HG03378 (cell line): Measurements from ENCODE around the gene OR10V1.

Source experiments
- ATAC-seq: cut with Tn5 transposase; IDR thresholded peaks from one replicate; pipeline ENCODE4 v1.9.1; 2021; ENCODE audit warnings: mild to moderate bottlenecking, moderate library complexity; ENCODE audit not compliant: unreplicated experiment

Gene OR10V1, protein sequence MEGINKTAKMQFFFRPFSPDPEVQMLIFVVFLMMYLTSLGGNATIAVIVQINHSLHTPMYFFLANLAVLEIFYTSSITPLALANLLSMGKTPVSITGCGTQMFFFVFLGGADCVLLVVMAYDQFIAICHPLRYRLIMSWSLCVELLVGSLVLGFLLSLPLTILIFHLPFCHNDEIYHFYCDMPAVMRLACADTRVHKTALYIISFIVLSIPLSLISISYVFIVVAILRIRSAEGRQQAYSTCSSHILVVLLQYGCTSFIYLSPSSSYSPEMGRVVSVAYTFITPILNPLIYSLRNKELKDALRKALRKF

GRCh38 chr11:59713745-59714144 is at the start of gene OR10V1:
Gene OR10V1, minus strand, starts transcription at chr11:59713845. Its CDS starts 0 bp downstream, at chr11:59713845.
- ATAC-seq, result no peak

DNA sequence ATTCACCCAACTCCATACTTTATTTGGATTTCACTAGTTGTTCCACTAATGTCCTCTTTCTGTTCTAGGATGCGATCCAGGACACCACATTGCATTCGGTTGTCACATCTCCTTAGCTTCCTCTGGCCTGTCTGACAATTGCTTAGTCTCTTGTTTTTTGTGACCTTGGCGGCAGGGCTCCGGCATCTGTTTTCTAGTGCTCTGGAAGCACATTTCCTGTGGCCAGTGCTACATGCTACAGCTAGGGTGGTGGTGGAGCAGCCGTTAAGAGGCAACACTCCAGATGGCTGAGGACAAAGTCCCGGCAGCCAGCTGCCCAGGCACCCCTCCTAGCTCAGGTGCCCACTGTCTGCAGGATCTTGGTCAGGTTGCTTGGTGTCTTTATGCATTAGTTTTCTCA is 48.3 kb upstream of the OR10V1 start:
- ATAC-seq, result no peak

DNA sequence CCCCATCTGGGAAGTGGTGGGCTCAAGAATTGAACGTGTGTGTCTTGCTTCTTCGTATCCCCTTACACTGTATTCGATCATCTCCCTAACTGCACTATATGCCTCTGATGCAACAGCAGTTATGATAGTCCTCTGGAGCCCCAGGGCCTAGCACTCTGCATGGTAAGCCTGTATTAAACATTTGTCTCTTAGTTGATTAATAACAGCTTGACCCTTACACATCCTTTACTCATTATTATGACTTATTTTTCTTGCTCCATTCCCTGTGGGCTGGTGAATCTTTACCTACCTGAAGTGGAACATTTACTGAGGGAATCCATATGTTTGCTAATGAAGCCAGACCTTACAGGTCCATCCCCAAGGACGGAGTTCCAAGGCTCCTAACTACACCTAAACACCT is 47.1 kb upstream of the OR10V1 start:
- no peak for ATAC-seq

DNA sequence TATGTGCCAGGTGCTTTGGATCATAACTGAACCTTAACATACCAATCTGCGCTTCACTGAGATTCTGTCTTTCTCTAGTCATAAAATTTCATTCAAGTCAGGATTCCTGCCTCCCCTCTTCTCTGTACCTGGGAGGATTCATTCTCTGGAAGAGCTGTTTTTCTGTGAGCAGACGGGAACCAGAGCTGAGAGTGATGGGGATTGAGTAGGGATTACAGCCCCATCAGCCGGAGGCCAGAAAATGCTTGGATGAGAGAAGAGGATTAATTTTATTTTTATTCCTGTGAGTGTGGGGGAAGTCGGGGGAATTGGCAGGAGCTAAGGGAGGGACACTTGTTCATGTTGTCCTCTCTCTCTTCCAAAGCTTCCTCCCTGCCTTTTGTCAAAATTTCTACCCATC is 46.3 kb upstream of the OR10V1 start:
- no peak for ATAC-seq

DNA sequence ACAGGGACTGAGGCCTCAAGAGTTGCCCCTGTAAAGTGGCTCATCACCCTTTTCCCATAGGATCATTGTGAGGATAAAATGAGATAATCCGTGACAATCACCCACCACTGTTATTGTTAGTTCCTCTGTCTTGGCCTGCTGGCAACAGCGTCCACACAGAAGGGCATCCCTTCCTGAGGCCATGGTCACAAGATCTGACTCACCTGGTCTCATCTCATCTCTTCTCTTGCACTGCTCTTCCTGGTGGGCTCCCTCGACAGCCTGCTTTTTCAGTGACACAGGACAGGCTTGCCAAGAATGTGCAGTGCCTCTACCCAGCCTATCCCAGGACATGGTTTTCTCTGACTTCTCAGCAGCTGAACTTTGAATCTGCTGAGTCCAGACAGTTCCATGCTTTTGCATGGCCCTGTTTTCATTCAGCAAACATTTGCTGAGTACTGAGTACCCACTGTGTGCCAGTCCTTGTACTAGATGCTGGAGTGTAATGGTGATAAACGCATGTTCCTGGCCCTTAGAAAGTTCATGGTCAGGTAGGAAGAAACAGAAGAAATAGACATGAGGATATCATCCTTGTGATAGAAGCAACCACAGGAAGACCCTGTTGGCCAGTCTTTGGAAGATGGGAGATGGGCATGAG is 44.9 kb upstream of the OR10V1 start:
- ATAC-seq, result no peak

DNA sequence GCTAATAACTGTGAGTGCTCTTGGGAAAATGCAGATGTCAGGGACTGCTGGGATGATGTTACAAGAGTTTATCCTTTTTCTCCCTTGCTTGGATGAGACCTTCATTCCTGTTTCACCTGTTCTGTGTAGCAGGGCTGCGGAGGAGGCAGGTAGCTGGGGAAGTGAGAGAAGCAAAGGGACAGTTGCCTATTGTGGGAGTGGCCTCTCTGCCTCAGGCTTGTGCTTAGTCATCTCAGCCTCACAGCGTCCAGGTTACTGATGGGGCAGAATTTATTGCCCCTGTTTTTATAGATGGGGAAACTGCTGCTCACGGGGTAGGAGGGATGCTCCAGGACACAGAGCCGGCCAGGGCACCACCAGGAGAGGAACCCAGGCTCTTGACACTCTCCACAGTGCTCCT is 43.2 kb upstream of the OR10V1 start:
- peak; percentile 35 for ATAC-seq

GRCh38 chr11:59756558-59756840 is 42.9 kb upstream of the OR10V1 start:
- ATAC-seq, result no peak

DNA sequence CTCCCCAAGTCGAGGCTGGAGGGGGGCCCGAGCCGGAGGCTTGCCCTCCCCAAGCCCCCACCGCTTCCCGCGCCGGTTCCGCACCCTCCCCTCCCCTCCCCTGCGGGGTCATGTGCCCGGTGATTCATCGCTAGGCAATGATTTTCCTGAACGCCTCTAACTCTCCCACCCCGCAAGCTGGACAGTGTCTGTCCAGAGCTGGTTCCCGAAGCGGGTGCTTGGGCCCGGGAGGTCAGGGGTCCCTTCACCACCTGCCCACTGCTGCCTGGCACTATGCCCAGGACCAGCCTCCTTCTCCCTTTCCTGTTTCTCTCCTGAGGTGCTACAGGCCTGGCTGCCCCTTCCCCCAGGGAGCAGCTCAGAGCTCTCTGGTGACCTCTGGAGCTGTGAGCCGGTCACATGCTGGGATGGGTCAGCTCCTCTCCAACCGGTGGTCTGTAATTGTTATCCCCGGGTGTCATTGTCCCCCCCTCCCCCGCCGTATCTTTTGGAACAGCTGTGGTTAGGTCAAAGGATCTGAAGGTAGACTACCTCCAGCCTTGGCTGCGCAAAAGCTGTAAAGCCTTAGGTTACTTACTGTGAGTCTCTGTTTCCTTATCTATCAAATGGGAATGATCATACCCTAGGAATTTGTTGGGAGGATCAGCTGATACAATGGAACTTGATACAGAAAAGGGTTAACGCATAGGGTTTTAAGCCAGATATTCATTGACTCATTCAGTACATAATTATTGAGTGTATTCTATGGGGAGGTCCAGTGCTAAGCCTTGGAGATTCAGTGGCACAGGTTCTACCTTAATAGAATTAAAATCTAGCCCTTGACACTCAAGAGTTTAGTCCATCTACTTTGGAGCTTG is 42.3 kb upstream of the OR10V1 start:
- peak; percentile 11 for ATAC-seq

- ATAC-seq, result peak; percentile 37
These were observed 41.4 kb upstream of the OR10V1 start, which contains the start of gene STX3 for GRCh38 chr11:59754859-59755700. Gene STX3, plus strand, starts transcription at chr11:59755376. Its CDS starts 230 bp downstream, at chr11:59755606.

GRCh38 chr11:59754494-59754858 is 40.8 kb upstream of the OR10V1 start:
- ATAC-seq, result peak; percentile 14

DNA sequence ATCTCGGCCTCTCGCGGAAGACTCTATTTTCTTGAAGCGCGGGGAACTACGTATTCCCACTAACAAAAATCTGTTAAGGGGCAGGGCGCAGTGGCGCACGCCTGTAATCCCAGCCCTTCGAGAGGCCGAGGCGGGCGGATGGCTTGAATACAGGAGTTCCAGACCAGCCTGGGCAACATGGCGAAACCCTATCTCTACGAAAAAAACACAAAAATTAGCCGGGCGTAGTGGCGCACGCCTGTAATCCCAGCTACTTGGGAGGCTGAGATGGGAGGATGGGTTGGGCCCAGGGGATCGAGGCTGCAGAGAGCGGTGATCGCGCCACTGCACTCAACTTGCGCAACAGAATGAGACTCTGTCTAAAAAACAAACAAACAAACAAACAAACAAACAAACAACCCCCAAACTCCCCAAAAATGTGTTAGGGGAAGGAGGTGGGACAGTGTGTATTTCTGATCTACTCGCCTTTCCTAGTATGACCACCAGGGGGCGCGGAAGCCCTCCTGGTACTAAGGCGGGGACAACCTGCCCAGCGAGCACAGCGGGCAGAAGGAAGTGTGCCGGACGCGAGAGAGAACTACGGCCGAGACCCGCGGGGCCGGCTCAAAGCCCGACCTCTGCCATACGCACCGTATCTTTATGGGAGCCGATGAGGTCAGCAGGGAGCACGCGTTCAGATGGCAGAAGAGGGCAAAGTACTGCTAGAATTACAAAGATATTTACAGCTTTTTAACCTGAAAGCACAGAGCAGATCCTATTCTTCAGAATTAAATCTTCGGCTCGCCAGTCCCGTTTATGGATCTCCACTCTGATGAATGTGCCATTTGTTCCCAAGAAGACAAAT is 40.2 kb upstream of the OR10V1 start:
- ATAC-seq, result peak; percentile 71

GRCh38 chr11:59746111-59746510 is 32.5 kb upstream of the OR10V1 start:
- ATAC-seq, result no peak

DNA sequence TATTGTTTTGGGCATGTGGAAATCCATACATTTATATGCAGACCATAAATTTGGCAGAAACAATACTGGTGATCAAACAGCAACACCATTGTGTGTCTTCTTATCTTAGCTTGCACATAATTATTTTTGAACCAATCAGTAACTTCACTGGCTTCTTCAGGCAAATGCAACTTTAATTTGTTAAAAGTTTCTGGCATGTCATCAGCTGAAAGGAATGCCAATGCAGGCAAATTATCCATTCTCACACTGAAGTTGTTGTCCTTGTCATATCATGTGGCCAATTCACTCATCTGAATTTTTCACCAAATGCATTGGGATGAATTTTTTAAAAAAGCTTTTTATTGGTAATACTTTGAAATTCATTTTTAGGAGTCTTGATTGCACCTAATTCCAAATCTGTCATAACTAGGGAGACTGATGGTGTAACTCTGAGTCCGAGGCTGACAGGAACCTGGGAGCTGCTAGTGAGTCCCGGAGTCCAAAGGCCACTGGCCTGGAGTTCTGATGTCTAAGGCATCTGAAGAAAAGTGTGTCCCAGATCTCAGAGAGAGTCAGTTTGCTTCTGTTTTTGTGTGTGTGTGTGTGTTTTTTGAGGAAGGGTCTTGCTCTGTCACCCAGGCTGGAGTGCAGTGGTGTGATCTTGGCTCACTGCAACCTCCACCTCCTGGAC is 17.4 kb upstream of the OR10V1 start:
- no peak for ATAC-seq

- ATAC-seq, result no peak
These were observed 16.2 kb upstream of the OR10V1 start for GRCh38 chr11:59729834-59730233.

- no peak for ATAC-seq
These were observed 15.3 kb upstream of the OR10V1 start for GRCh38 chr11:59728913-59729312.

DNA sequence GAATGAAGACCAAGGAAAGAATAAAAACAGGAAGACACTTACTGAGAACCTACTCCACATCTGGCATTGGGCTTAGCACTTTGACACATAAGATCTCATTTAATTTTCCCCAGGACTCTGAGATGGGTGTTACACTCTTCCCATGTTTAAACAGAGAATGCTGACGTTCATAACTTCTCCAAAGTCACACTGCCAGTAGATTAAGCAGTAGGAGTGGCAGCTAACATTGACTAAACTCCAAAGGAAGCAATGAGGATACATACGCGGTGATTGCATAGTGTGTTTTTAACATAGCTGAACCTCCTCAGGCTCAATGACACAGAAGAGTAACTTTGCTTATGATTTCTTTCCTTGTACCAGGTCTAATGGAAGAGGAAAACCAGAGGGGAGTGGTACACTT is 14.5 kb upstream of the OR10V1 start:
- ATAC-seq, result no peak

DNA sequence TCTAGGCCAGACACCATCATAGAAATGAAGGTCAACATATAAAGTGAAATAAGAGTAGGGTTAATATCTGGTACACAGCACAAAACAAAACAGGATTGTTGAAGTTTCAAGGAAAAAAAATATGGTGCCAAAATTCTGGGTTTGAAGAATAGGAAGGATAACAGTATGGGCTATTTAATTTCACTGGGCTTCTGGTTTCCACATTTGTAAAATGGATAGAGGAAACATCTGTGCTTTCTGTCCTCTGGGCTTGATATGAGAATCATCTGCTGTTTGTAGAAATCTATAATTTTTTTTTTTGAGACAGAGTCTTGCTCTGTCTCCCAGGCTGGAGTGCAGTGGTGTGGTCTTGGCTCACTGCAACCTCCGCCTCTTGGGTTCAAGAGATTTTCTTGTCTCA is 13.8 kb upstream of the OR10V1 start:
- ATAC-seq, result no peak

GRCh38 chr11:59724066-59724465 is 10.4 kb upstream of the OR10V1 start:
- ATAC-seq, result no peak

DNA sequence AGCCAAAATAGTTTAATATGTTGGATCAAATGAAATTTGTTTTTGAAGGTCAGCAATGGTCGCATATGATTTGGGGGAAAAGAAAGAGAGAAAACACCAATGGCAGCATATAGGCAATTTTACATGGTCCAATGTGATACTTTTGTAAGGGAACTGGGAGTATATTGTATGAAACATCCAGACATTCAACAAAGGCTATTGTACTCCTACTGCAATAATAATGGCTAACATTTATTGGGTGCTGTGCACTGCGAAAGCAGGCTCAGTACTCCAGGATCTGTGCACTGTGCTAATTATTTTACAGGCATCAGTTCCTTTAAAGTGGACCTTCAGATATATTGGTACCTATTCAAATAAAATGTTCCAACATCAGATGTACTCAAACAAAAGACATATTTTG is 5.9 kb upstream of the OR10V1 start:
- no peak for ATAC-seq

DNA sequence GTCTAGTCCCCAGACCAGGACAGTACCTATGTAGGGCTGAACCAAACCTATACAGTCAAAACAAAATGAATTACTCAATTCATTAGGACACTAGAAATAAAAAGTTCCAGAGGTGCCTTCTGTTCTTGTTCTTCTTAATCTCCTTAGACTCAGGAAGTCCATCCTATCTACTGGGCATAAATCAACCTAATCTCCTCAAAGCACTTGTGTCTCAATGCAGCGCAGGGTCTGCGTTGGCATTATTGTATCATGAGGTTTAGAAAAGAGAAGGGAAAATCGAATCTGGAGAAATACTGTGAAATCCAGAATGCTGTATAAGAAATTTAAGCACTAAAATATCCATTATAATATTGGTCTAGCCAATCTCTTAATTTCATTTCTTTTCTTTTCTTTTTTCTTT is 2.4 kb upstream of the OR10V1 start:
- no peak for ATAC-seq
